ENCODE data around the gene PTPRM. TPM values are rescaled to one million over a fixed set of nuclear protein-coding genes. Genes with fewer than 3 reads are reported as not detected.

Gene PTPRM
- total RNA-seq, 1 donor from 2014 or later = 42.1 TPM

DNA sequence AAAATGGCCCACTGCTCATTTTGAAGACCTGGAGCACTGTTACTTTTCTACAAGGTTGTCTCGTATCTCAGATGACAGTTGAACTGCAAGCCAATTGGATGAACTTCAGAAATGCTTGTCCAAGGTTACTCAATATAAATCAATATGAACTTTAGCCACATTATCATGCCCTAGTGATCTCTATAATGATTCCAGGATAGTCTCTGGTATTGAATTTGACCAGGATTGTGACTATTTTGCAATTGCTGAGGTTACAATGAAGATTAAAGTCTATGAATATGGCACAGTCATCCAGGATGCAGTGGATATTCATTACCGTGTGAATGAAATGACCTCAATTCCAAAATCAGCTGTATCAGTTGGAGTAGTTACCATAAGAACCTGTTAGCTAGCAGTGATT is 846.1 kb downstream of the PTPRM start:
- Histone ChIP-seq H3K27me3 (ENCODE audit: control insufficient read depth, insufficient read depth, low read length) (no peaks in the 10 kb centered on the region), H3K36me3 (ENCODE audit: control insufficient read depth, insufficient read depth, low read length) (no peaks in the 10 kb centered on the region), H3K4me3 (ENCODE audit: low read depth, low read length) (no peak overlapping the region)
- DNase-seq (ENCODE audit: low read depth) = no peak
- no peak for FAIRE-seq
- TF ChIP-seq, protein P1, sequence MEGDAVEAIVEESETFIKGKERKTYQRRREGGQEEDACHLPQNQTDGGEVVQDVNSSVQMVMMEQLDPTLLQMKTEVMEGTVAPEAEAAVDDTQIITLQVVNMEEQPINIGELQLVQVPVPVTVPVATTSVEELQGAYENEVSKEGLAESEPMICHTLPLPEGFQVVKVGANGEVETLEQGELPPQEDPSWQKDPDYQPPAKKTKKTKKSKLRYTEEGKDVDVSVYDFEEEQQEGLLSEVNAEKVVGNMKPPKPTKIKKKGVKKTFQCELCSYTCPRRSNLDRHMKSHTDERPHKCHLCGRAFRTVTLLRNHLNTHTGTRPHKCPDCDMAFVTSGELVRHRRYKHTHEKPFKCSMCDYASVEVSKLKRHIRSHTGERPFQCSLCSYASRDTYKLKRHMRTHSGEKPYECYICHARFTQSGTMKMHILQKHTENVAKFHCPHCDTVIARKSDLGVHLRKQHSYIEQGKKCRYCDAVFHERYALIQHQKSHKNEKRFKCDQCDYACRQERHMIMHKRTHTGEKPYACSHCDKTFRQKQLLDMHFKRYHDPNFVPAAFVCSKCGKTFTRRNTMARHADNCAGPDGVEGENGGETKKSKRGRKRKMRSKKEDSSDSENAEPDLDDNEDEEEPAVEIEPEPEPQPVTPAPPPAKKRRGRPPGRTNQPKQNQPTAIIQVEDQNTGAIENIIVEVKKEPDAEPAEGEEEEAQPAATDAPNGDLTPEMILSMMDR (IDR thresholded peaks at IDR 0.05; ENCODE audit: insufficient read depth, low read length, severe bottlenecking) = no peak

DNA sequence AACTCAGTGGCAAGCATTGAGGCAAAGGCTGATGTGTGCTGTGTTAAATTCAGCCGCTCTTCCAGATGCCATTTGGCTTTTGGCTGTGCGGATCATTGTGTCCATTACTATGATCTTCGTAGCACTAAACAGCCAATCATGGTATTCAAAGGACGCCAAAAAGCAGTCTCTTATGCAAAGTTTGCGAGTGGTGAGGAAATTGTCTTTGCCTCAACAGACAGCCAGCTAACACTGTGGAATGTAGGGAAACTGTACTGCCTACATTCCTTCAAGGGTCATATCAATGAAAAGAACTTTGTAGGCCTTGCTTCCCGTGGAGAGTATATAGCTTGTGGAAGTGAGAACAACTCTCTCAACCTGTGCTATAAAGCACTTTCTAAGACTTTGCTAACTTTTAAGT is 846.6 kb downstream of the PTPRM start:
- FAIRE-seq = peak; percentile 92
- no peak for DNase-seq (ENCODE audit: low read depth)
- Histone ChIP-seq H3K4me3 (ENCODE audit: low read depth, low read length) (no peak overlapping the region), H3K27me3 (ENCODE audit: control insufficient read depth, insufficient read depth, low read length) (no peaks in the 10 kb centered on the region), H3K36me3 (ENCODE audit: control insufficient read depth, insufficient read depth, low read length) (no peaks in the 10 kb centered on the region)
- TF ChIP-seq, protein P1 (IDR thresholded peaks at IDR 0.05; ENCODE audit: insufficient read depth, low read length, severe bottlenecking) = no peak

DNA sequence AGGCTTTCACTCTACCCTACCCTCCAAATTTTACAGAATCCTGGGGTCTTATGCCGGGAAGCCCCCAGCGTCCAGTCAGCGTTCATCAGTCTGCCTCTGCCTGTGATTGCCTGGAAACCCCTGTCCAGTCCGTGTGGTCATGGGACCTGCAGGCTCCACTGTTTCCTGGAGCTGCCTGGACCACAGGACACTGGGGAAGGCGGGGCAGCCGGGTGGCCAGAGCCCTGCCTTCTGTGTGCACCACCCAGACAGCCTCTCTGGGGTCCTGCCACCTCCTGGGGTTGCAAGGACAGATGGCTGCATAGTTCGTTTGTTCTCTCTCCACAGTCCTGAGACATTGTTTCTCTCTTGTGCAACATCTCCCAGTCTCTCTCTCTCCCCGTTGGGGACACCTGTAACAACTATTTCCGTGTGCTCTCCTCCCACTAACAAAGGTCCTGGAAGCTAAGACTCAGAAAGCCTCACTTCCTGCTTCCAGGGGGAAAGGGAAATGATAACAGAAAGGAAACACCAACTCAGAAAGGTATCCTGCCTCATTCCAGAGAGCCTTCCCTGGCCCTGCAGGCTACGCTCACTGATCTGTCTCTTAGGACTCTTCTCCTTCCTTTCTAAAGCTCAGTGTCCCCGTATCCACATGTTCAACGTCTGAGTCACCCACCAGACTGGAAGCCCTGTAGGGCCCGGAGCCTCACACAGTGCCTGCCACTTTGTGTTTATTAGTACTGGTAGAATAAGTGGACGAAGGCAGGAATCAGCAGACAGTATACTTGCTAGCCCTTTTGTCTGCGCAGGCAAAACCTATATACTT is 849.3 kb downstream of the PTPRM start:
- TF ChIP-seq, protein P1 (IDR thresholded peaks at IDR 0.05; ENCODE audit: insufficient read depth, low read length, severe bottlenecking) = no peak
- Histone ChIP-seq H3K27me3 (ENCODE audit: control insufficient read depth, insufficient read depth, low read length) (no peaks in the 10 kb centered on the region), H3K36me3 (ENCODE audit: control insufficient read depth, insufficient read depth, low read length) (no peaks in the 10 kb centered on the region), H3K4me3 (ENCODE audit: low read depth, low read length) (no peak overlapping the region)
- FAIRE-seq (no peak), DNase-seq (ENCODE audit: low read depth) (no peak)

GRCh38 chr18:8422391-8422790 is 855.3 kb downstream of the PTPRM start:
- no peak for FAIRE-seq
- TF ChIP-seq, protein P1 (IDR thresholded peaks at IDR 0.05; ENCODE audit: insufficient read depth, low read length, severe bottlenecking) = no peak
- Histone ChIP-seq H3K36me3 (ENCODE audit: control insufficient read depth, insufficient read depth, low read length) (no peaks in the 10 kb centered on the region), H3K27me3 (ENCODE audit: control insufficient read depth, insufficient read depth, low read length) (no peaks in the 10 kb centered on the region), H3K4me3 (ENCODE audit: low read depth, low read length) (no peak overlapping the region)
- peak; percentile 50 for DNase-seq (ENCODE audit: low read depth)

- Histone ChIP-seq H3K4me3 (ENCODE audit: low read depth, low read length) (no peak overlapping the region), H3K36me3 (ENCODE audit: control insufficient read depth, insufficient read depth, low read length) (no peaks in the 10 kb centered on the region), H3K27me3 (ENCODE audit: control insufficient read depth, insufficient read depth, low read length) (no peaks in the 10 kb centered on the region)
- DNase-seq (ENCODE audit: low read depth) (peak; percentile 80), FAIRE-seq (peak; percentile 66)
- TF ChIP-seq, protein P1 (IDR thresholded peaks at IDR 0.05; ENCODE audit: insufficient read depth, low read length, severe bottlenecking) = no peak
Observed at GRCh38 chr18:8423051-8423557, 856.0 kb downstream of the PTPRM start.

All from bronchial epithelial cell (primary cell).